Omental fat pad (tissue), 4 donors: ENCODE data around the gene LSM7. TPM values are rescaled to one million over a fixed set of nuclear protein-coding genes. Genes with fewer than 3 reads are reported as not detected.

Source experiments
- ATAC-seq: fragments of 150-250 bp; one replicate; pipeline ENCODE4 v1.9.1; 2016; ENCODE audit warnings: mild to moderate bottlenecking, moderate library complexity; ENCODE audit not compliant: low FRiP score
- DNase-seq: peaks from one replicate; pipeline ENCODE4 v3.0.0-alpha.2; 2019; ENCODE audit warnings: low spot score
- CTCF ChIP-seq, 3 donors: fragments of 450-650 bp; IDR thresholded peaks; one replicate each; pipeline ENCODE4 v1.5.1; 2016 to 2017; ENCODE audit warnings: antibody characterized with exemption in 3 of 3, mild to moderate bottlenecking in 3 of 3, moderate library complexity in 2 of 3
- total RNA-seq, 4 donors: library from RNA; depleted of rRNA; stranded (reverse); fragments of >200 nt; gene quantifications; one replicate each; pipeline ENCODE4 v1.1.0, GENCODE V29; 2016

LSM7 gene
- total RNA-seq, 4 donors from 2014 or later, result 101 to 142 (median 115) TPM

GRCh38 chr19:2340496-2341243, 12.3 kb upstream of the LSM7 start:
- ATAC-seq, result no peak
- no peak for DNase-seq
- no peak for TF ChIP-seq CTCF (IDR thresholded peaks at IDR 0.05)

- ATAC-seq (no peak), DNase-seq (no peak)
- no peak for TF ChIP-seq CTCF (IDR thresholded peaks at IDR 0.05)
Measured at GRCh38 chr19:2339644-2340310, 11.4 kb upstream of the LSM7 start.

GRCh38 chr19:2338751-2339643, 10.6 kb upstream of the LSM7 start:
- ATAC-seq (no peak), DNase-seq (no peak)
- no peak for TF ChIP-seq CTCF (IDR thresholded peaks at IDR 0.05)

GRCh38 chr19:2338055-2338615, 9.7 kb upstream of the LSM7 start:
- no peak for TF ChIP-seq CTCF (IDR thresholded peaks at IDR 0.05)
- no peak for ATAC-seq
- DNase-seq, result no peak

GRCh38 chr19:2337329-2337707, 8.9 kb upstream of the LSM7 start:
- ATAC-seq (no peak), DNase-seq (no peak)
- no peak for TF ChIP-seq CTCF (IDR thresholded peaks at IDR 0.05)

- no peak for DNase-seq
- no peak for ATAC-seq
- TF ChIP-seq CTCF (IDR thresholded peaks at IDR 0.05), result no peak
Measured at GRCh38 chr19:2336528-2337328, 8.3 kb upstream of the LSM7 start.
